Activated T-cell treated with anti-CD3 and anti-CD28 coated beads, Interleukin-2, amount 50 U/mL, for 1 hour (primary cell): ENCODE results near the gene TIMM22.

Experiments used
- DNase-seq: peaks from one replicate; pipeline ENCODE4 v3.0.0-alpha.2; 2020

TIMM22 gene

DNA sequence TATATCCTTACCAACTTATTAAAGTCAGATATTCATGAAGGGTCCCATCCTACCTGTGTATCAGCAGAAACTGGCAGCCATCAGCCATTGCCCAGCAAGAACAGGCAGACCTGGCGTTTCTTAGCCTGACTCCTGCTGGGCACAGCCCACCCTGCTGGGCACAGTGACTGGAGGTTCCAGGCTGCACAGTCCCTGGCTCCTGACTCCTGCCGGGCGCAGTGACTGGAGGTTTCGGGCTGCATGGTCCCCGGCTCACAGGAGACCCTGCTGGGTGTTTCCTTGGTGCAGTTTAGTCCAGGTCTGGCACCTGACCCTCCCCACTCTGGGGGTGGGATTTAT, 6.7 kb downstream of the TIMM22 start:
- DNase-seq: no peak

DNA sequence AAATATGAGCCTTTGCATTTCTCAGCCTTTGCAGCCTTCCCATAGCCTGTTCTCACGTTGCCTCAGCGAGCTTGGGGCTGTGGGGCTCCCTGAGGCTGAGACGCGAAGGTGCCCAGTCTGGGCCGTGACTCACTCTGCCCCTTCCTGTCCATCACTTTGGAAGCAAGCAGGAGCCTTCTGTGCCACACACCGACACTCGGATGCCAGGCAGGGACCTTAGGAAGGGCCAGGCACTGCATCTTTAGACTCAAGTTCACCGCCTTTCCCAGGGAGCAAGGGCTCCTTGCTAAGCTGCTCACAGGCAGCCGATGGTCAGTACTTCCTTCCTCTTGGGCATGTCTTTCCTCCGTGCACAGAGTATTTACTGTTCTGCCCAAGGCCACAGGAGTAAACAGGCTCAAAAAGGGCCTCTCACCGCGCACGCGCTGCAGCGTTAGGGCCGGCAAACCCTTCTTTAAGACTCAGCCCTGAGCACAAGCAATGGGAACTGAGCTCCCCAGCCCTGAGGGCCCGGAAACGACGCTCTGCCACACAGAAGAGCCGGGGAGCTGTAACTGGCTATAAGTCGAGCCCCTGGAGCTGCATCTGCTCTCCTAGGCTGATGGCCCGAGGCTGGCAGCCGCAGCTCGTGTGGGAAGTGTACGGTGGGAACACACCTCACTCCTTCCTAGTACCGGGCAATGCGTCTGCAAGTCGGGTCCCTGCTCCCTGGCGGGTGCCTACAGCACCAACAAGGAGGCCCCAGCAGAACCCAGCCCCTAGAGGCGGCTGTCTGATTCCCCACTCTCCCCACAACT, 7.2 kb downstream of the TIMM22 start:
- no peak for DNase-seq

DNA sequence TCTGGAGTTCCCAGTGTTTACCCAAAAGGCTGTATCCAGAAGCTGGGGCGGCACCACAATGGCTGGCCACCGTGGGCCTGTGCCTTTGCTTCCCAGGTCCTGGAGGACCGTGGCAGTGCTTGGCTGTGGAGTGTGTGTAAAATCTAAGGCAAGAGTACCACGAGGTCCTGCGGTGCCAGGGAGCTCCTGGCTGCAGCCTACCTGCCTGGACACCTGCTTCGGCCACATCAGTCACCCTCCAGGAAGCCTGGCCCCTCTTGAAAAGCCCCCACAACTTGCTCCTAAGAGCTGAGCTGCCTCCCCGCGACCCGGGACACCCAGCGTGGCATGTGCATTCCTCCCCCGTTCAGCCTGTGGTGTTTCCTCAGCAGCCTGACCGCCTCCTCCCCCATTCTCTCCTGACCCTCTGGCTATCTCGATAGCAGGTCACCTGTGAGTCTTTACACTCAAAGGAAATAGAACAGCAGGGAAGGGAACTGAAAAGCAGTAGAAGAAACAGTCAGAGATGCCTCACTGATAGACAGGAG, 7.9 kb downstream of the TIMM22 start:
- no peak for DNase-seq

DNA sequence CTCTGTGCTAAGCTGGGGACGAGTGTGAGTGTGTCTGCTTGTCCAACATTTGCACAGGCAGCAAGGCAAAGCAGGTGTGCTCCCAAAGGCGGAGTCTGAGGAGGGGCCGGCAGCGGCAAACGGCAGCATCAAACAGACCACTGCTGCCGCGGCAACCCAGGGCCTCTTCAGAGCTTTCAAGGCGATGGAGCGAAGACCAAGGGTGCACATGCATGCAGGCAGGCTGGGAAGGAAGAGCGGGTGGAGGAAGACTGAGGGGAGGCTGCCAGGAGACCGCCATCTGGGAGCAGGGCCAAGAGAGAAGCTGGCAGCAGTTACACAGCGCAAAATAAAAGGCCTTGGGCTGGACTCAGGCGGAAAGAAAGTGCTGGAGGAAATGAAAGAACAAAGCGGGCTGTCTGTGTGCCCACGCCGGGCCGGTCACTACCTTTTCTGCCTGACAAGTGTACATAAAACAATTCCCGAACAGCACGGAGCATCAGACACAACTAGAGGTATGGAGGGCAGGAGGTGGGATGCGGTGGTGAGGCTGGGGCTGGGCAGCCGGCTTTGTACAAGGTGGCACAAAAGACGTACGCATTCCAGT, 8.5 kb downstream of the TIMM22 start:
- DNase-seq: no peak

DNA sequence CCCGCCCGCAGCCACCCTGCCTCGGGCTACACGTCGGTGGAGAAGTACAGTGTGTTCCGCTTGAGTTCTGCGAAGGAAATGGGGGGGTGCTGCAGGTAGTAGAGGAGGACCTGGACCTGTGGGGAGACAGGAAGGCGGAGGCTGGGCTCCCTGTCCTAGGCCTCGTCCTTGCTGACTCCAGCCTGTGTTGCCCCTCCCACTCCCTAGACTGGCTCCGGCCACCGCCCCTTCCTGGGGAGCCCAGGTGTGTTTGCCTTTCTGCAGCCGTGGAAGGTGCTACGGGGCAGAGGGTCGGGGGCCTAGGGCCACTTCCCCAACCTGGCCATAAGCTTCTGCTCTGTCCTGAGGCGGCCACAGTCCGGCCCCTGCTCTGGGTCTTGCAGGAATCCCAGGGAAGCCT, 9.1 kb downstream of the TIMM22 start:
- no peak for DNase-seq

DNA sequence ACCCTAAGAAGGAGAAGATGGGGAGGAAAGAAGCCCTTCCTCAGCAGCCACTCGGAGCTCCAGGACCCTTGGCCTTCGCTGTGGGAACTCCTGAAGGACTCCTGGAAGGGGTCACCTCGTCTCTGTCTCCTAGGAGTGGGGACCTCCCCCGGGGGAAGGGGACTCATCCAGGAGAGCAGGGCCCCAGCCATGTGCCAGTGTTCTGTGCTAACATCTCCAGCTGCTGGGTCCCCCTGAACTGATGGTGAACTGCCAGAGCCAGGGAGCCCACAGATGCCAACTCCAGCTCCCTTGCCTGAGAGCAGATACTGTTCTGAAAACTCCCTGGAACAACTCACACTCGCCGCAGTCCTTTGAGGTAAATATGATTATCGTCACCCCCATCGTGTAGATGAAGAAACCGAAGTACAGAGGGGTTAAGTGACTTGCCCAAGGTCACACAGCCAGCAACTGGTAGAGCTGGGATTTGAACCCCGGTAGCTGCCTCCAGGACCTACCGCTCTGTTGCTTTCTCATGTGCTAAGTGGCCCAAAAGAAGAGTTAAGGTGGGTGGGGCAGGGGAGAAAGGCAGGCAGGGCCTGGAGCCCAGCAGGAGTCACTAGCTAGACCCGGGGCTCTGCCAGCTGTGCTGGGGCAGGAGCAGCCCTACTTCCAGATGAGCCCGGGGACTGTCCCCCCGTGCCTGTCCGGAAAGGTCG, 10.5 kb downstream of the TIMM22 start:
- no peak for DNase-seq

DNA sequence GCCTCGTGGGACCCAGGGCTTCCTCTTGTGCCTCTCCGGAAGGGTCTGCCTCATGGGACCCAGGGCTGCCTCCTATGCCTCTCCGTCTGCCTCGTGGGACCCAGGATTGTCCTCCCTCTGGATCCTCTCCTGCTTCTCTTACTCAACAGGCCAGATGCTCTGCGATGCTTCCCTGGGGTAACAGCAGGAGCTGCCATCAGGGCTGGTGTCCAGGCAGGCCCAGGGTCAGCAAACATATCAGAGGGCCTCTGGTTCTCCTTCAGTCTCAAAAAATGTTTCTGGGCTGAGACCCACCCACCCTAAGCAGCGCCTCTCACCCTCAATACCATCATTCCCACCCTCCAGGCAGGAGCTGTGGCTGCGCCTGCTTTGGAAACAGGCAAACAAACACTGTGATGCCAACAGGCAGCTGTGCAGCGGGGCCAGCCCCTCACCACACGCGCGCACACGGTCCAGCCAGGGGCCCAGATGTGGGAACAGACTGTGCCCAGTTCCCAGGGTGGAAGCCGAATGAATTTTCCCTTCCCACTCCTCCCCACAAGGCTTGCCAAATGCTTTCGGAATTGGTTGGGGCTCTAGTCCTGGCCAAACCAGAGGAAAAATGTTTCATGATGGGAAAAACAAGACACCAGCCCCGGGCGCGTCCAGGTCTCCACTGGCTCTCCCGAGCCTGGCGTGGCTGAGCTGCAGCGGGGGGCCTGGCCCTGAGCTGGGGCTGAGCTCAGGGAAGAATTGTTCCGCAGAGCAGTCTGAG, 11.3 kb downstream of the TIMM22 start:
- no peak for DNase-seq

DNA sequence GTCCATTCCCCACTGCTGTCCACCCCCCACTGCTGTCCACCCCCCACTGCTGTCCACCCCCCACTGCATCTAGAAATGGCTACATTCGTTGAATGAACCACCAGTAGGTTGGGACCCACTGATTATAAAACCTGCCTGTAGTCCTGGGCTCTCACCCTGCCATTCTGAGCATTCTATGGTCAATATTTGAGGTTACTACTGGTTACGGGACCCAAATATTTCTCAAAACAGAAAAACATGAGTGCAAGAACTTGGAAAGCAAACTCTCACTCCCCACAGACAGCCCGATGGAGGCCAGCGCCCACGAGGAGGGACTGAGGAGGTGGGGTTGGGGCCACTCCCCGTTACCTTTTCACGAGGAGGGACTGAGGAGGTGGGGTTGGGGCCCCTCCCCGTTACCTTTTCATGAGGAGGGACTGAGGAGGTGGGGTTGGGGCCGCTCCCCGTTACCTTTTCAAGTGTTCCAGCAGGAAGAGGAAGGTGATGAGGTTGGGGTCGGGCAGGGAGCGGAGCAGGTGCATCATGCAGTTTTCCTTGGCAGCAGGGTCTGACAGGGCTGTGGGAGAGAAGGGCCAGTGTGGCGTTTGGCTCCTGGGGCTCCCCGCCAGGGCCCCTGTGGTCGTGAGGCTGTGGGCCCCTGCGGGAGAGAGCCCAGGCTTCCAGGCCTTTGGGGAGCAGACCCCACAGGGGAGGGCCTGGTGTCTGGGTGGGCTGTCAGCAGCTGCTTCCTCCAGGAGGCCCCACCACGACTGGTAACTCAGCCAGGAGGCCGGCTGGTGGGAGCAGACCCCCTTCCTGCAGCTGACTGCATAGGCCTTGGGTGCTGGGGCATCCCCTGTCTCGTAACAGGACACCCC, 12.5 kb downstream of the TIMM22 start:
- no peak for DNase-seq

DNA sequence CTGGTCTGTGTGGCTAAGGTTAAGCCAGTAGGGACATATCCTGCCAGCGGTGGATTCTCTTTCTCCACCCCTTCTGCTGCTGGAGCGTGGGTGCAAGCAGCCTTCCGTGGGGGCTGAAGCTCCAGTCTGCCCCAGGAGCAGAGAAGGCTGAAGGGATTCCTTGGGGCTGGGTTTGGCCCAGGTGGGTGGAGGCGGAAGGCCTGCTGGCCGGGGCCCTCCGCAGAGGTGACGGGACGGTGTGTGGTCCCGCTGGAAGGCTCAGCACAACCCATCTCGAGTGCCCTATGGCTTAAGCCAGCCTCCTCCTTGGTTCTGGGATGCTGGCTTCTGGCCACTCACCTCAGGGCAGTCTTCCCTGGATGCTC, 13.1 kb downstream of the TIMM22 start:
- no peak for DNase-seq

DNA sequence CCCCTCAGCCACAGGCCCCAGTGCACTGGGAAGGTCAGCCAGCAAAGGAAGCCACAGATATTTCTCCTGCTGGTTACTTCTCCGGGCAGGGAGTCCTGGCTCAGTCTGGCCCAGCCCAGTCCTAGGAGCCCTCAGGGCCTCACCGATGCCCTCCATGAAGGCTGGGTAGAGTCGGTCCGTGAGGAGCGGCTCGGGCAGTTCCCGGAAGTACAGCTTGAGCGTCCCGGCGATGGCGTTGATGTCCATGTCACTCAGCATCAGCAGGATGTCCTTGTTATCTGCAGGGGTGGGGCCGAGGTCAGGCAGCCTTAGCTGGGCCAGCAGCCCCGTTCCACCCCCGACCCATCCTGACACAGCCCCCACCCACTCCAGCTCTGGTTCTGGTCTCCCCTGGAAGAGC, 13.7 kb downstream of the TIMM22 start:
- no peak for DNase-seq

DNA sequence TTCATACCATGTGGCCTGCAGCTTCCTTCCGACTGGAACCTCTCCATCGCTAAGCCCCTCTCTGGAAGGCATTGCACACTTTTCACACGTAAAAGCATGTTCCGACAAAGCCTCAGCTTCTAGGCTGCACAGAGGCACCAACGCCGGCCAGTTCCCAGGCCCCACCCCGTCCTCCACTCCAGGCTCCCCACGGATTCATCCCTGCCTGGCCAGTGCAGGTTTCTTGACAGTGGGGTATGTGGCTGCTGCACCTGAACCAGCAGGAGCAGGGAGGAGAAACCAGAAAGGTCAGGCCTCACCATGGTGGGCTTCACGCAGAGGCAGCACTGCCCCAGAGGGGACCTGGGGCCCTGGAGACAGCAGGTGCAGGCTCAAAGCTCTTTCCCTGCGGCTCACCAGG, 14.2 kb downstream of the TIMM22 start:
- DNase-seq: no peak

DNA sequence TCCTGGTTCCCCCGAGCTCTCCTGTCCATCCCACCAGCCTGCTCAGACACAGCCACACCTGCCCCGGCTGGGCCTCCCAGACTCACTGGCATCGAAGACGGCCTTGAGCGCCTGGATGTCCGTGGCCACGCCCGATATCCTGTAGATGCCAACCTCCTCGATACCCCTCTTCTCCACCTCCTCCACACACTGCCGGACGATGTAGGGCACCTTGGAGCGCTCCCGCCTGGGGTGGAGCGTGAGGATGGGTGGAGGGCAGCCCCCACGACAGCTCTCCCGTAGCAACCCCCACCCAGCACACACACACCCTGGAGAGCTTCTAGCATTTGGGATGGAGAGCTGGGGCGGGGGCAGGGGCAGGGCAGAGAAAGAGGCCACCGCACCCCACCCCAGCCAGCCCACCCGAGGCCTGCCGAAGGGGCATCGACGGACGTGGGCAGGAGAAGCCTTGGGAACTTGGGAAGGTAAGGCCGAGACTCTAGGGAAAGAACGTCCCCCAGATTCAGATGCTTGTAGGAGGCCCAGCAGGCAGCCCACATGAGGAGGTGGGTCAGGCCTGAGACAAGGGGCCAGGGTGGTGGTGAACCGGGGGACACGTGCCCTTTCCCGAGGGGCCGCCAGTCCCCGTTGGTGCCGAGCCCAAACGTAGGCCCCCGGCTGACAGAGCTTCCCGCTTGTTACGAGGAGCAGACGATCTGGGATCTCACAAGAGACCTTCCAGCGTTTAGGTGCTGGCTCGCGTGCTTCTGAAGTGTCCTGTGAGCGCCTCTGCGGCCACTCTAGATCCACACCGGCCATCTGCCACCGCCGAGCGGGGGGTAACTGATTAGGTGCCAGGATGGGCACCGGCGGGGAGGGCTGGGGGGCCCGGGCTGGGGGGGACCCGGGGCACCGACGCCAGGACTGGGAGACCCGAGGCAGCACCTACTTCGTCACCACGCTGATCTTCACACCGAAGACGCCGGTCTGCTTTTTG, 15.1 kb downstream of the TIMM22 start:
- DNase-seq: no peak

DNA sequence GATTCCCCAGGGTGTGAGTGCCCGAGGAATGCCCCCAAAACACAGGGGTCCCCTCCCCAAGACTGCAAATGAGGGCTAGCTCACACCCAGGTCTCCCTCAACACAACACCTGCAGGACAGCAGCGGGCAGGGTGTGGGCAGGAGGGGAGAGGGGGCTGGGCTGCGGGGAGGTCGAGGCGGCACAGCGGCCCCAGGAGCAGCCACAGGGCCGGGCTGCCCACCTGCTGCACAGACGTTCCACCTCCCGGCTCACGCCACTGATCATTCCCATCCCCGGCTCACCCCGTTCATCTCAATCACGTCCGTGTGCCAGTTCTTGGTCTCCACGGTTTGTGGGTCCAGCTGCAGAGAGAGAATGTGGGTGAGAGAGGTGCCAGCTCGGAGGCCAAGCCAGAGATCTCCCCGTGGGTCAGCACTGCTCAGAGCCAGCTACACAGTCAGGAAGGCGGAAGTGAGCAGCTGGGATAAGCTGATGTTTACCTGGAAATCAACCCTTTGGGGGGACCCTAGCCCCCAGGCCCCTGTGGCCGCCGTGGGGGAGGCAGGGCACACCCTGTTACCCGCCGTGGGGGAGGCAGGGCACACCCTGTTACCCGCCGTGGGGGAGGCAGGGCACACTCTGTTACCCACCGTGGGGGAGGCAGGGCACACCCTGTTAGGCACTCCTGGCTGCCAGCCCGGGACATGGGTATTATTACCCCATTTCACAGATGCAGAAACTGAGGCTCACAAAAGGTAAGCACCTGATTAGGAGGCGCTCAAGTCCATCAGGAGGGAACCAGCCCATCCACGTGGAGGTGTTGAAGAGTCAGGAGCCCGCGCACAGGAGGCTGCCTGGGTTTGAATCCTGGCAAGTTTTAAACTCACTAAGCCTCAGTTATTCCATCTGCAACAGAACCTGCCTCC, 16.1 kb downstream of the TIMM22 start:
- no peak for DNase-seq

DNA sequence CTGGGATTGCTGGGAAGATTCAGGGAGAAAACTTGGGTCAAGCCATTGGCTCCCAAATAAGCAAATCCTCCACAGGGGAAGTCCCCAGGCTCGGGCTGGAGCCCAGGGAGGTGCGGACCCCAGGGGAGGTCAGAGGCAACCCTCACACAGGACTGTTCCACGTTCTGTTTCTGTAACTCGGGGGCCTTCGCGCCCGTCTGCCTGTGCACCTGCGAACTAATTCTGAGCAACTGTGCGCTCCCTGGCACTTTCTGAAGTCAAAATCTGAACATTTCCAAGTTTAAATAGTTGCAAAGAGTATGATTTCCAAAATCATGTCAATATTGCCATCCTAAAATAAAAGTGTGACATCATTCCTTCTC, 16.8 kb downstream of the TIMM22 start:
- no peak for DNase-seq

DNA sequence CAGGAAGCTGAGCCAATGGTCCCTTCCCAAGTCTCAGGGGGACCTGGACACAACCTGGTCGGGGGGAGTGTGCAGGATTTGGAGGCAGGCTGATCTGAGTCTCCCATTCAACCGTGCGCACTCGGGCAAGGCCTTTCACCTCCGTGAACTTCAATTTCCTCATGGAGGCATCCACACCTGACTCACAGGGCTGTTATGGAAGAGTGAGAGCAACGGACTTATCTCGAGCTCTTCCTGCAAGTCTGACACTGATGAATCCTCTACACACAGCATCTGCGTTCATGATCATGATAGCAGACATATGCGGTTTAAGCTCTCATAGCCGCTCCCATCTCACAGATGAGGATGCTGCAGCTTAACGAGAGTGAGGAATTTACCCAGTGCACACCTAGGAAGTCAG, 21.6 kb downstream of the TIMM22 start:
- DNase-seq: no peak

DNA sequence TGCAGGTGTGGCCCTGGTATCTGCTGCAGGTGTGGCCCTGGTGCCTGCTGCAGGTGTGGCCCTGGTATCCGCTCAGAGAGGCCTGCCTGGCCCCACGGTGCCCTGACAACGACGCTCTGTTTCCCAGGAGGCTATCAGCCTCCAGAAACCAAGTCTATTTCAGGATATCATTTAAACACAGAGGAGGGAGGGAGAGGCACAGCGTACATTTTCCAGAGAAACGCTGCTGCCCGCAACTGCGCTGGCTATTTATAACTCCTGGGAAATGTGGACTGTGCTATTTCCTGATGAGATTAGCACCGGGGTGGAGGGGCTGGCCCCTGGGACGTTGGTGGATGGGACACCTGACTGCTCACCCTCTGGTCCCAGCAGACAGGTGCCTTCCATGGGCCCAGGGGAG, 22.5 kb downstream of the TIMM22 start:
- DNase-seq: no peak

DNA sequence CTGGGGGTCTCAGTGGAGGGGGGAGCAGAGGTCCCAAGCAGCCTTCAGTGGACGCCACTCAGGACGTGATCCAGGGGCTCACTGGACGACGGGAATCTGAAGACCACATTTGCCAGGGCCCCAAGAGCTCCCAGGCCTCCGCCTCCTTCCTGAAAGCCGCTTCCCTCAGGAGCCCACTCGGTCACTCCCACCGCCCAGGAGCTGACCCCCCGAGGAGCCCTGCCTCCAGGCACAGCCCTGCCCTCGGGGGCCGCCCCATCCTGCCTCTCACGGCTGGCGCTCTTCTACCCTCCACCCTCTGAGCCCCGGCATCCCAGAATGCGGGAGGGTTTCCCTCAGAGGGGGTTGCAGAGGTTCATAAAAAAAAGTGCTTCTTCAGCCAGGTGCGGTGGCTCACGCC, 24.2 kb downstream of the TIMM22 start:
- DNase-seq: no peak

DNA sequence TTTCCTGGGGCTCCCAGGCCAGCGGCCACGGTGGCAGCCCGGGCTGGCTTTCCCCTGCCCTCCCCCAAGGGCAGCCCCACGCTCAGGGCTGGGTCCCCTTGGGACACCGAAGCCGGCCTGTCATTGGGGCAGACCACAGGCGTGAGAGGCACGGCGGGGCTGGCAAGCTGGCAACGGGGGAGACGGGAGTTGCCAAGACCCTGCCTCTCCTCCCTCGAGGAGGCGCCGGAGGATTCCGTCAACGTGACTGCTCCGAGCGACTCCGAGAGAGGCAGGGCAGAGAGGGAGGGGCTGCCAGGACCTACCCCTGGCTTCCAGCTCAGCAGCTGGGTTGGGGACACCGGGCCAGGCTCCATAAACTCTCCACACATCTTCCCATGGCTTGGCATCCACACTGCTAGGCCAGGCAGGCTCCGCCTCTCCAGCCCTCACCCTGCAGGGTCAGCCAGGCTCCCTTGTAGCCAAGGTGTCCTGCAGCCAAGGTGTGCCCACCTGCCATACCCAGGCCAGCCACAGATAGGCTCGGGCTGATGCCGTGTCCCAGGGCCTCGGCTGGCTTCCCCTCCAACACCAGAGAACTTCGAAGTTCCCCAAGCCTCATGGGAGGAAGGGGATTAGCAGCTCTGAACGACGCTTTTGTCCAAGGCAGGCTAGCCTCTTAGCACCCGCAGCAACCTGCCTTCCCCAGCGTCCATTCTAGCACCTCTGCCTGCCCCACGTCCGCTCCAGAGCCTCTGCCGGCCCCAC, 25.5 kb downstream of the TIMM22 start:
- no peak for DNase-seq

DNA sequence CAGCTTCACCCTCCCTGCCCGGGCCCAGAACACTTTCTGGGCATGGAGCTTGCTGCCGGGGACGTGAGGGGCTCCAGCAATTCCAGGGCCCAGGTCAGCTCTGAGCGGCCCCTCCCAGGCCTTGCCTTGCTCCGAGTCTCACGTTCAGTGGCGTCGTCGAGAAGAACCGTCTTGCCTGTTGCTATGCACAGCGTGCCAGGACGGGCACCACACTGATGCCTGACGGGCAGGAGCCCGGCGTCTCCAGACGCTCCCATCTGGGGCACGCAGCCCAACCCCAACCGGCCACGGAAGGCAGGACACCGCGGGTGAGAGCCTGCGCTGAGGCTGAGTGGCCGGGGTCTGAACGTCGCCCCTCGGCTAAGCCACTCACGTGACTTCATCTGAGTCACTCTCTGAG, 27.1 kb downstream of the TIMM22 start:
- no peak for DNase-seq
